H1 (cell line): ENCODE results near the gene ISG20L2.

Source experiments
- HDAC2 ChIP-seq, 2 experiments: fragments of 300-600 bp in 1 of 2; sonication (generic) in 1 of 2; IDR thresholded peaks; 2 replicates each; pipeline ENCODE4 v1.6.1; 2011 to 2012; ENCODE audit warnings: low read depth in 2 of 2, low read length in 2 of 2, mild to moderate bottlenecking in 2 of 2, moderate library complexity in 2 of 2, borderline replicate concordance in 1 of 2, inconsistent platforms in 1 of 2
- JUN ChIP-seq: IDR thresholded peaks from 2 replicates; pipeline ENCODE4 v1.6.1; 2011; ENCODE audit warnings: low read depth, mild to moderate bottlenecking, improper control_type of control experiment, low read length
- POLR2A ChIP-seq, 2 experiments: IDR thresholded peaks; 1 replicate in 1 of 2; 2 replicates in 1 of 2; pipeline ENCODE4 v1.6.1; 2011; ENCODE audit warnings: low read depth in 2 of 2, low read length in 2 of 2, mild to moderate bottlenecking in 2 of 2; ENCODE audit errors: control extremely low read depth in 1 of 2
- SP2 ChIP-seq: IDR thresholded peaks from 2 replicates; pipeline ENCODE4 v1.6.1; 2012; ENCODE audit warnings: mild to moderate bottlenecking, low read length, inconsistent platforms
- TF ChIP-seq, protein P1 (sequence below), 3 experiments: IDR thresholded peaks; 1 replicate in 2 of 3; 2 replicates in 1 of 3; pipeline versions ENCODE4 v1.5.1 to v1.6.1; 2011; ENCODE audit warnings: low read length in 3 of 3, mild to moderate bottlenecking in 3 of 3, inconsistent platforms in 2 of 3, low read depth in 1 of 3, moderate library complexity in 1 of 3; ENCODE audit not compliant: insufficient read depth in 1 of 3; ENCODE audit errors: control extremely low read depth in 1 of 3

DNA sequence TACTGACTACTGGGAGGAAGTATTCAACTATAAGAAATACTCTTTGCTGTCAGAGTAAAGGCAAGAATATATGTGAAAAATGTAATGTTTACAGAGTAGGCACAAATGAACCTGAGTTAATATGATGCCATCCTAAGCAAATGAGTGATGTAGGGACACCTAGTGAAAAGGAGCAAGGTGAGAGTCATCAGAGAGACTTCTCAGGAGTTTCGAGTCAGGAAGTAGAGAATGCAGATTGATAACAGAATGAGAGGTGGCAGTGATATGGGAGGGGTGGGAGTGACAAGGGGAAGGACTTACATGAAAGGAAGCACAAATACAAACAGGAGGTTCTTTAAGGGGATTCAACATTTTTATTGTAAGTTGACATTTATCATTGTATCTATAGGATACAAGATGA is 49.0 kb upstream of the ISG20L2 start:
- TF ChIP-seq, protein P1, sequence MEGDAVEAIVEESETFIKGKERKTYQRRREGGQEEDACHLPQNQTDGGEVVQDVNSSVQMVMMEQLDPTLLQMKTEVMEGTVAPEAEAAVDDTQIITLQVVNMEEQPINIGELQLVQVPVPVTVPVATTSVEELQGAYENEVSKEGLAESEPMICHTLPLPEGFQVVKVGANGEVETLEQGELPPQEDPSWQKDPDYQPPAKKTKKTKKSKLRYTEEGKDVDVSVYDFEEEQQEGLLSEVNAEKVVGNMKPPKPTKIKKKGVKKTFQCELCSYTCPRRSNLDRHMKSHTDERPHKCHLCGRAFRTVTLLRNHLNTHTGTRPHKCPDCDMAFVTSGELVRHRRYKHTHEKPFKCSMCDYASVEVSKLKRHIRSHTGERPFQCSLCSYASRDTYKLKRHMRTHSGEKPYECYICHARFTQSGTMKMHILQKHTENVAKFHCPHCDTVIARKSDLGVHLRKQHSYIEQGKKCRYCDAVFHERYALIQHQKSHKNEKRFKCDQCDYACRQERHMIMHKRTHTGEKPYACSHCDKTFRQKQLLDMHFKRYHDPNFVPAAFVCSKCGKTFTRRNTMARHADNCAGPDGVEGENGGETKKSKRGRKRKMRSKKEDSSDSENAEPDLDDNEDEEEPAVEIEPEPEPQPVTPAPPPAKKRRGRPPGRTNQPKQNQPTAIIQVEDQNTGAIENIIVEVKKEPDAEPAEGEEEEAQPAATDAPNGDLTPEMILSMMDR (IDR thresholded peaks at IDR 0.05; ENCODE audit: control extremely low read depth in 1 of 3, insufficient read depth in 1 of 3, low read depth in 1 of 3, low read length in 3 of 3), result no peak
- TF ChIP-seq JUN (no peak), SP2 (no peak), POLR2A (IDR thresholded peaks at IDR 0.05; ENCODE audit: control extremely low read depth in 1 of 2, low read depth in 2 of 2, low read length in 2 of 2) (no peak), HDAC2 (IDR thresholded peaks at IDR 0.05; ENCODE audit: borderline replicate concordance in 1 of 2, low read depth in 2 of 2, low read length in 2 of 2) (no peak)
